ENCODE measurements around the gene PECR. TPM values are rescaled to one million over a fixed set of nuclear protein-coding genes. Genes with fewer than 3 reads are reported as not detected.
A peak's percentile ranks its signal among the peaks of the same experiment; 100 is the strongest.

Gene PECR
- total and polyA plus RNA-seq, 2 of the 13 experiments (the other 11 are each of a cell fraction or from before 2014, with no cell fraction given), result 151 to 153 TPM

- TF ChIP-seq EP300 (IDR thresholded peaks at IDR 0.05; ENCODE audit: low read depth in 2 of 2, low read length in 2 of 2), result no peak
- TF ChIP-seq EP300 (CRISPR knock-in tag; IDR thresholded peaks at IDR 0.05; ENCODE audit: borderline replicate concordance), result no peak
- no peak for TF ChIP-seq PCBP1 (IDR thresholded peaks at IDR 0.05; ENCODE audit: borderline replicate concordance, low read depth, low read length)
- no peak for TF ChIP-seq ZBTB21 (CRISPR knock-in tag; IDR thresholded peaks at IDR 0.05)
- TF ChIP-seq KAT7 (CRISPR knock-in tag; IDR thresholded peaks at IDR 0.05; ENCODE audit: borderline replicate concordance), result no peak
- TF ChIP-seq, protein P1, sequence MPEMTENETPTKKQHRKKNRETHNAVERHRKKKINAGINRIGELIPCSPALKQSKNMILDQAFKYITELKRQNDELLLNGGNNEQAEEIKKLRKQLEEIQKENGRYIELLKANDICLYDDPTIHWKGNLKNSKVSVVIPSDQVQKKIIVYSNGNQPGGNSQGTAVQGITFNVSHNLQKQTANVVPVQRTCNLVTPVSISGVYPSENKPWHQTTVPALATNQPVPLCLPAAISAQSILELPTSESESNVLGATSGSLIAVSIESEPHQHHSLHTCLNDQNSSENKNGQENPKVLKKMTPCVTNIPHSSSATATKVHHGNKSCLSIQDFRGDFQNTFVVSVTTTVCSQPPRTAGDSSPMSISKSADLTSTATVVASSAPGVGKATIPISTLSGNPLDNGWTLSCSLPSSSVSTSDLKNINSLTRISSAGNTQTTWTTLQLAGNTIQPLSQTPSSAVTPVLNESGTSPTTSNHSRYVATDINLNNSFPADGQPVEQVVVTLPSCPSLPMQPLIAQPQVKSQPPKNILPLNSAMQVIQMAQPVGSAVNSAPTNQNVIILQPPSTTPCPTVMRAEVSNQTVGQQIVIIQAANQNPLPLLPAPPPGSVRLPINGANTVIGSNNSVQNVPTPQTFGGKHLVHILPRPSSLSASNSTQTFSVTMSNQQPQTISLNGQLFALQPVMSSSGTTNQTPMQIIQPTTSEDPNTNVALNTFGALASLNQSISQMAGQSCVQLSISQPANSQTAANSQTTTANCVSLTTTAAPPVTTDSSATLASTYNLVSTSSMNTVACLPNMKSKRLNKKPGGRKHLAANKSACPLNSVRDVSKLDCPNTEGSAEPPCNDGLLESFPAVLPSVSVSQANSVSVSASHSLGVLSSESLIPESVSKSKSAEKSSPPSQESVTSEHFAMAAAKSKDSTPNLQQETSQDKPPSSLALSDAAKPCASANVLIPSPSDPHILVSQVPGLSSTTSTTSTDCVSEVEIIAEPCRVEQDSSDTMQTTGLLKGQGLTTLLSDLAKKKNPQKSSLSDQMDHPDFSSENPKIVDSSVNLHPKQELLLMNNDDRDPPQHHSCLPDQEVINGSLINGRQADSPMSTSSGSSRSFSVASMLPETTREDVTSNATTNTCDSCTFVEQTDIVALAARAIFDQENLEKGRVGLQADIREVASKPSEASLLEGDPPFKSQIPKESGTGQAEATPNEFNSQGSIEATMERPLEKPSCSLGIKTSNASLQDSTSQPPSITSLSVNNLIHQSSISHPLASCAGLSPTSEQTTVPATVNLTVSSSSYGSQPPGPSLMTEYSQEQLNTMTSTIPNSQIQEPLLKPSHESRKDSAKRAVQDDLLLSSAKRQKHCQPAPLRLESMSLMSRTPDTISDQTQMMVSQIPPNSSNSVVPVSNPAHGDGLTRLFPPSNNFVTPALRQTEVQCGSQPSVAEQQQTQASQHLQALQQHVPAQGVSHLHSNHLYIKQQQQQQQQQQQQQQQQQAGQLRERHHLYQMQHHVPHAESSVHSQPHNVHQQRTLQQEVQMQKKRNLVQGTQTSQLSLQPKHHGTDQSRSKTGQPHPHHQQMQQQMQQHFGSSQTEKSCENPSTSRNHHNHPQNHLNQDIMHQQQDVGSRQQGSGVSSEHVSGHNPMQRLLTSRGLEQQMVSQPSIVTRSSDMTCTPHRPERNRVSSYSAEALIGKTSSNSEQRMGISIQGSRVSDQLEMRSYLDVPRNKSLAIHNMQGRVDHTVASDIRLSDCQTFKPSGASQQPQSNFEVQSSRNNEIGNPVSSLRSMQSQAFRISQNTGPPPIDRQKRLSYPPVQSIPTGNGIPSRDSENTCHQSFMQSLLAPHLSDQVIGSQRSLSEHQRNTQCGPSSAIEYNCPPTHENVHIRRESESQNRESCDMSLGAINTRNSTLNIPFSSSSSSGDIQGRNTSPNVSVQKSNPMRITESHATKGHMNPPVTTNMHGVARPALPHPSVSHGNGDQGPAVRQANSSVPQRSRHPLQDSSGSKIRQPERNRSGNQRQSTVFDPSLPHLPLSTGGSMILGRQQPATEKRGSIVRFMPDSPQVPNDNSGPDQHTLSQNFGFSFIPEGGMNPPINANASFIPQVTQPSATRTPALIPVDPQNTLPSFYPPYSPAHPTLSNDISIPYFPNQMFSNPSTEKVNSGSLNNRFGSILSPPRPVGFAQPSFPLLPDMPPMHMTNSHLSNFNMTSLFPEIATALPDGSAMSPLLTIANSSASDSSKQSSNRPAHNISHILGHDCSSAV (CRISPR knock-in tag; IDR thresholded peaks at IDR 0.05; ENCODE audit: borderline replicate concordance), result no peak
- no peak for TF ChIP-seq MED13 (CRISPR knock-in tag; IDR thresholded peaks at IDR 0.05)
- no peak for TF ChIP-seq ZNF33B (CRISPR knock-in tag; IDR thresholded peaks at IDR 0.05)
- no peak for TF ChIP-seq XBP1 (CRISPR knock-in tag; IDR thresholded peaks at IDR 0.05)
- TF ChIP-seq ZNF737 (CRISPR knock-in tag; IDR thresholded peaks at IDR 0.05; ENCODE audit: borderline replicate concordance), result 0 out of 2 replicates have a peak, but pooled peaks have one; percentile 50
- TF ChIP-seq RBM22 (optimal IDR thresholded peaks at IDR 0.05; ENCODE audit: low read length), result no peak
- no peak for TF ChIP-seq SIX1 (CRISPR knock-in tag; IDR thresholded peaks at IDR 0.05; ENCODE audit: borderline replicate concordance)
- TF ChIP-seq BHLHE40 (IDR thresholded peaks at IDR 0.05; ENCODE audit: low read length), result no peak
- TF ChIP-seq RAD21 (CRISPR knock-in tag; IDR thresholded peaks at IDR 0.05), result peak; percentile 55; the same call in 1 of the 2 replicates
- TF ChIP-seq POLR2AphosphoS5 (IDR thresholded peaks at IDR 0.05; ENCODE audit: low read depth, low read length), result no peak
- TF ChIP-seq JUN (CRISPR knock-in tag; IDR thresholded peaks at IDR 0.05), result no peak
- TF ChIP-seq E2F2 (CRISPR knock-in tag; IDR thresholded peaks at IDR 0.05; ENCODE audit: borderline replicate concordance), result no peak
- peak; percentile 73 for TF ChIP-seq EEA1 (CRISPR knock-in tag; IDR thresholded peaks at IDR 0.05; ENCODE audit: borderline replicate concordance)
These were observed 68.3 kb downstream of the PECR start, which contains the start of gene MREG (continued) for GRCh38 chr2:216013080-216013909.
